ENCODE results near the gene AMOTL2. TPM values are rescaled to one million over a fixed set of nuclear protein-coding genes. Genes with fewer than 3 reads are reported as not detected.
A peak's percentile ranks its signal among the peaks of the same experiment; 100 is the strongest.

Gene AMOTL2
- total and polyA plus RNA-seq, 2 donors (not counting 1 experiment from before 2014, with no cell fraction given): not detected

- Mint-ChIP-seq H3K4me1 (peaks cover 8% of the 10 kb centered on the region), H3K27ac (no peak overlapping the region), H3K4me3 (no peak overlapping the region), H3K27me3 (peaks cover 30% of the 10 kb centered on the region), H3K9me3 (ENCODE audit: insufficient read depth) (peaks cover 6% of the 10 kb centered on the region)
- Histone ChIP-seq H3K9me3 (ENCODE audit: control extremely low read depth in 1 of 3, control insufficient read depth in 2 of 3, insufficient read depth in 1 of 3, low read length in 2 of 3) (peaks cover 0 to 15% (median 5%) of the 10 kb centered on the region in 3 donors), H3K27ac (ENCODE audit: low read length in 2 of 2) (no peak overlapping the region), H3K79me2 (ENCODE audit: control insufficient read depth, insufficient read depth, low read length) (no peaks in the 10 kb centered on the region), H2AFZ (ENCODE audit: insufficient read depth, low read depth, low read length, poor library complexity, severe bottlenecking) (no peak overlapping the region), H3K27me3 (replicated peaks in 1 of 4; ENCODE audit: control extremely low read depth in 1 of 4, control insufficient read depth in 3 of 4, insufficient read depth in 4 of 4, low read length in 3 of 4) (peaks cover 0 to 18% (median 5%) of the 10 kb centered on the region in 4 experiments), H3K4me3 (ENCODE audit: control extremely low read depth in 1 of 5, extremely low read depth in 1 of 5, insufficient read depth in 1 of 5, low read depth in 2 of 5, low read length in 4 of 5) (no peak overlapping the region), H3K36me3 (replicated peaks in 1 of 2; ENCODE audit: control extremely low read depth in 1 of 2, control insufficient read depth in 1 of 2, extremely low read depth in 1 of 2, insufficient read depth in 2 of 2, low read length in 1 of 2) (no peaks in the 10 kb centered on the region), H3K4me2 (replicated peaks; ENCODE audit: low read depth, low read length, poor library complexity, severe bottlenecking) (no peak overlapping the region), H3K9ac (ENCODE audit: low read length) (no peak overlapping the region), H3K4me1 (ENCODE audit: control insufficient read depth in 2 of 2, insufficient read depth in 2 of 2, low read length in 2 of 2) (no peaks in the 10 kb centered on the region), H4K20me1 (ENCODE audit: control insufficient read depth, insufficient read depth, low read length, poor library complexity, severe bottlenecking) (no peaks in the 10 kb centered on the region)
- WGBS (ENCODE audit: insufficient coverage): 17% methylated on average over 1 of the region's 1 CpG
- no peak for TF ChIP-seq EZH2 (IDR thresholded peaks at IDR 0.05; ENCODE audit: borderline replicate concordance, insufficient read depth, low read depth, low read length, poor library complexity, severe bottlenecking)
- TF ChIP-seq, protein P1, sequence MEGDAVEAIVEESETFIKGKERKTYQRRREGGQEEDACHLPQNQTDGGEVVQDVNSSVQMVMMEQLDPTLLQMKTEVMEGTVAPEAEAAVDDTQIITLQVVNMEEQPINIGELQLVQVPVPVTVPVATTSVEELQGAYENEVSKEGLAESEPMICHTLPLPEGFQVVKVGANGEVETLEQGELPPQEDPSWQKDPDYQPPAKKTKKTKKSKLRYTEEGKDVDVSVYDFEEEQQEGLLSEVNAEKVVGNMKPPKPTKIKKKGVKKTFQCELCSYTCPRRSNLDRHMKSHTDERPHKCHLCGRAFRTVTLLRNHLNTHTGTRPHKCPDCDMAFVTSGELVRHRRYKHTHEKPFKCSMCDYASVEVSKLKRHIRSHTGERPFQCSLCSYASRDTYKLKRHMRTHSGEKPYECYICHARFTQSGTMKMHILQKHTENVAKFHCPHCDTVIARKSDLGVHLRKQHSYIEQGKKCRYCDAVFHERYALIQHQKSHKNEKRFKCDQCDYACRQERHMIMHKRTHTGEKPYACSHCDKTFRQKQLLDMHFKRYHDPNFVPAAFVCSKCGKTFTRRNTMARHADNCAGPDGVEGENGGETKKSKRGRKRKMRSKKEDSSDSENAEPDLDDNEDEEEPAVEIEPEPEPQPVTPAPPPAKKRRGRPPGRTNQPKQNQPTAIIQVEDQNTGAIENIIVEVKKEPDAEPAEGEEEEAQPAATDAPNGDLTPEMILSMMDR (IDR thresholded peaks at IDR 0.05): no peak
- DNase-seq (no peak), ATAC-seq (ENCODE audit: low read depth) (no peak)
- intact Hi-C loops (cut with micrococcal nuclease): no loop called here
- CTCF ChIA-PET: no interaction called here
- POLR2A ChIA-PET: no interaction called here
These were observed 6.8 kb upstream of the AMOTL2 start for GRCh38 chr3:134381076-134381475.

GRCh38 chr3:134380249-134380648 is 6.0 kb upstream of the AMOTL2 start:
- H3K4me3 ChIP-seq (ENCODE audit: control extremely low read depth in 1 of 5, extremely low read depth in 1 of 5, insufficient read depth in 1 of 5, low read depth in 2 of 5, low read length in 4 of 5): no peak overlapping the region
- intact Hi-C loops (cut with micrococcal nuclease): no loop called here
- no peaks in the 10 kb centered on the region for H3K36me3 ChIP-seq (replicated peaks in 1 of 2; ENCODE audit: control extremely low read depth in 1 of 2, control insufficient read depth in 1 of 2, extremely low read depth in 1 of 2, insufficient read depth in 2 of 2, low read length in 1 of 2)
- ATAC-seq (ENCODE audit: low read depth) (no peak), DNase-seq (no peak)
- H3K27me3 ChIP-seq (replicated peaks in 1 of 4; ENCODE audit: control extremely low read depth in 1 of 4, control insufficient read depth in 3 of 4, insufficient read depth in 4 of 4, low read length in 3 of 4): peaks cover 0 to 26% (median 4%) of the 10 kb centered on the region in 4 experiments
- no peaks in the 10 kb centered on the region for H3K4me1 ChIP-seq (ENCODE audit: control insufficient read depth in 2 of 2, insufficient read depth in 2 of 2, low read length in 2 of 2)
- Mint-ChIP-seq H3K4me1 (peaks cover 12% of the 10 kb centered on the region), H3K9me3 (ENCODE audit: insufficient read depth) (peaks cover 6% of the 10 kb centered on the region), H3K27ac (no peak overlapping the region), H3K4me3 (no peak overlapping the region), H3K27me3 (peaks cover 31% of the 10 kb centered on the region)
- H2AFZ ChIP-seq (ENCODE audit: insufficient read depth, low read depth, low read length, poor library complexity, severe bottlenecking): peak overlapping the region; percentile 42
- no peak overlapping the region for H3K4me2 ChIP-seq (replicated peaks; ENCODE audit: low read depth, low read length, poor library complexity, severe bottlenecking)
- H3K9me3 ChIP-seq (ENCODE audit: control extremely low read depth in 1 of 3, control insufficient read depth in 2 of 3, insufficient read depth in 1 of 3, low read length in 2 of 3): peaks cover 0 to 15% (median 5%) of the 10 kb centered on the region in 3 donors
- POLR2A ChIA-PET: no interaction called here
- WGBS (ENCODE audit: insufficient coverage): 20% methylated on average over 1 of the region's 2 CpGs
- TF ChIP-seq, protein P1 (IDR thresholded peaks at IDR 0.05): no peak
- TF ChIP-seq EZH2 (IDR thresholded peaks at IDR 0.05; ENCODE audit: borderline replicate concordance, insufficient read depth, low read depth, low read length, poor library complexity, severe bottlenecking): no peak
- H3K27ac ChIP-seq (ENCODE audit: low read length in 2 of 2): no peak overlapping the region
- CTCF ChIA-PET: no interaction called here
- no peaks in the 10 kb centered on the region for H3K79me2 ChIP-seq (ENCODE audit: control insufficient read depth, insufficient read depth, low read length)
- no peaks in the 10 kb centered on the region for H4K20me1 ChIP-seq (ENCODE audit: control insufficient read depth, insufficient read depth, low read length, poor library complexity, severe bottlenecking)
- H3K9ac ChIP-seq (ENCODE audit: low read length): no peak overlapping the region
